ENCODE measurements around the gene SMARCA4.
"Not testable (repeated sequence)": the region's sequence is repeated elsewhere in the genome, so short reads cannot be mapped to it uniquely, and the experiment has no call there.

Gene SMARCA4

DNA sequence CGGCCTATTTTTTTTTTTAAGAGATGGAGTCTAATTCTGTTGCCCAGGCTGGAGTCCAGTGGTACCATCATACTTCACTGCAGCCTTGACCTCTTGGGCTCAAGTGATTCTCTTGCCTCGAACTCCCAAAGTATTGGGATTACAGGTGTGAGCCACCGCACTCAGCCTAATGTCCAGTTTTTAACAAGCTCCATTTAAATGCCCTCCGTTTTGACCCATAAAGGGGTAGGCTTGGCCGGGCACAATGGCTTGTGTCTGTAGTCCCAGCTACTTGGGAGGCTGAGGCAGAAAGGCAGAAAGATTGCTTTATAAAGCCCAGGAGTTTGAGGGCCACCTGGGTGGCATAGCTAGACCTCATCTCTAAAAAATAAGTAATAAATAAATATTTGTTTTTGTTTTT lies 140.2 kb downstream of the SMARCA4 start:
- no peak for DNase-seq (ENCODE audit: low read depth)

DNA sequence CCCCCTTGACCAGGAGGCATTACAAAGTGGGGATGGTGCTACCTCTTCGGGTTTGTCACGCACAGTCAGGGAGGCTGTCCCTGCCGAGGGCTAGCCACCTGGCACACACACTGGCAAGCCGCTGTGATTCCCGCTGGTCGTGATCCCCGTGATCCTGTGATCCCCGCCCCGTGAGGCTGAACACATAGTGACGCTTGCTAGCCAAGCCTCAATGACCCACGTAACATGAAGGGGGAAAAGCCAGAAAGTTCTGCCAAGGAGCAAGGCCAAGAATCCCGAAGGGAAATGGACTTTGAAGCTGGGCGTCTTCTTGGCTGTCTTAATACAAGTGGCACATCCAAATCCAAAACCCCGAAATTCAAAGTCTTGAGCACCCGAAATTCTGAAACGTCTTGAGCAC lies 142.1 kb downstream of the SMARCA4 start:
- DNase-seq (ENCODE audit: low read depth): no peak

DNA sequence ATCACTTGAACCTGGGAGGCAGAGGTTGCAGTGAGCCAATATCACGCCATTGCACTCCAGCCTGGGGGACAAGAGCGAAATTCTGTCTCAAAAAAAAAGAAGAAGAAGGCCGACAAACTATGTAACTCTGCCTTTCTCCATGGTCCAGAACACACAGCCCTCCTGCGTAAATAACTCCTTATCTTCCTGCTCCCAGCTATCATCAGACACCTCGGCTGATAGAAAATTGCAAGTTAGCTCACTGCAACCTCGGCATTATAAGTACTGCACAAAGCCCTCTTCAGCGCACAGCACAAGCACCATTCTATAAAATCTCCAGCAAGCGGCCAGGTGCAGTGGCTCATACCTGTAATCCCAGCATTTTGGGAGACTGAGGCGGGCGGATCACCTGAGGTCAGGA lies 142.8 kb downstream of the SMARCA4 start:
- not testable (repeated sequence) for DNase-seq (ENCODE audit: low read depth)

DNA sequence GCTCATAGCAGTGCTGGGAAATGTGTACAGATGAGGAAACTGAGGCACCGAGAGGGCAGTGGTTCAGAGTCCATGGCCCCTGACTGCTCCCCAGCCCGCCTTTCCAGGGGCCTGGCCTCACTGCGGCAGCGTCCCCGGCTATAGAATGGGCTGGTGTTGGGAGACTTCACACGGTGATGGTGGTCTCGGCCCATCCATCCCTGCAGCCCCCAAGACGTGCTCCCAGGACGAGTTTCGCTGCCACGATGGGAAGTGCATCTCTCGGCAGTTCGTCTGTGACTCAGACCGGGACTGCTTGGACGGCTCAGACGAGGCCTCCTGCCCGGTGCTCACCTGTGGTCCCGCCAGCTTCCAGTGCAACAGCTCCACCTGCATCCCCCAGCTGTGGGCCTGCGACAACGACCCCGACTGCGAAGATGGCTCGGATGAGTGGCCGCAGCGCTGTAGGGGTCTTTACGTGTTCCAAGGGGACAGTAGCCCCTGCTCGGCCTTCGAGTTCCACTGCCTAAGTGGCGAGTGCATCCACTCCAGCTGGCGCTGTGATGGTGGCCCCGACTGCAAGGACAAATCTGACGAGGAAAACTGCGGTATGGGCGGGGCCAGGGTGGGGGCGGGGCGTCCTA lies 144.3 kb downstream of the SMARCA4 start:
- no peak for DNase-seq (ENCODE audit: low read depth)

DNA sequence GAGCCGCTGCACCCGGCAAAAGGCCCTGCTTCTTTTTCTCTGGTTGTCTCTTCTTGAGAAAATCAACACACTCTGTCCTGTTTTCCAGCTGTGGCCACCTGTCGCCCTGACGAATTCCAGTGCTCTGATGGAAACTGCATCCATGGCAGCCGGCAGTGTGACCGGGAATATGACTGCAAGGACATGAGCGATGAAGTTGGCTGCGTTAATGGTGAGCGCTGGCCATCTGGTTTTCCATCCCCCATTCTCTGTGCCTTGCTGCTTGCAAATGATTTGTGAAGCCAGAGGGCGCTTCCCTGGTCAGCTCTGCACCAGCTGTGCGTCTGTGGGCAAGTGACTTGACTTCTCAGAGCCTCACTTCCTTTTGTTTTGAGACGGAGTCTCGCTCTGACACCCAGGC lies 145.6 kb downstream of the SMARCA4 start:
- DNase-seq (ENCODE audit: low read depth): no peak

DNA sequence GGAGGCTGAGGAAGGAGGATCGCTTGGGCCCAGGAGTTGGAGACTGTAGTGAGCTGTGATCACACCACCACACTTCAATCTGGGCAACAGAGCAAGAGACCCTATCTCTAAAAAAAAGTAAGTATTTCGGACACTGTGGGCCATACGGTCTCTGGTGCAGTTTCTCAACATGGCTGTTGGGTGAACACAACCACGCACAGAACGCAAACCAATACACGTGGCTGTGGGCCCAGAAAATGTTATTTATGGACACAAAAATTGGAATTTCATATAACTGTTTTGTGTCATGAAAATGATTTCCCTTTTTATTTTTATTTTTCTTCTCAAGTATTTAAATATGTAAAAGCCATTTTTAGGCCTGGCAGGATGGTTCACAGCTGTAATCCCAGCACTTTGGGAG lies 147.9 kb downstream of the SMARCA4 start:
- no peak for DNase-seq (ENCODE audit: low read depth)

DNA sequence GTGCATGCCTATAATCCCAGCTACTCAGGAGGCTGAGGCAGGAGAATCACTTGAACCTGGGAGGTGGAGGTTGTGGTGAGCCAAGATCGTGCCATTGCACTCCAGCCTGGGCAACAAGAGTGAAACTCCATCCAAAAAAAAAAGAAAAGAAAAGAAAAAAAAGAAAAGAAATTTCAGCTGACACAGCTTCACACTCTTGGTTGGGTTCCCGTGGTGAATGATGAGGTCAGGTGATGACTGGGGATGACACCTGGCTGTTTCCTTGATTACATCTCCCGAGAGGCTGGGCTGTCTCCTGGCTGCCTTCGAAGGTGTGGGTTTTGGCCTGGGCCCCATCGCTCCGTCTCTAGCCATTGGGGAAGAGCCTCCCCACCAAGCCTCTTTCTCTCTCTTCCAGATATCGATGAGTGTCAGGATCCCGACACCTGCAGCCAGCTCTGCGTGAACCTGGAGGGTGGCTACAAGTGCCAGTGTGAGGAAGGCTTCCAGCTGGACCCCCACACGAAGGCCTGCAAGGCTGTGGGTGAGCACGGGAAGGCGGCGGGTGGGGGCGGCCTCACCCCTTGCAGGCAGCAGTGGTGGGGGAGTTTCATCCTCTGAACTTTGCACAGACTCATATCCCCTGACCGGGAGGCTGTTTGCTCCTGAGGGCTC lies 150.4 kb downstream of the SMARCA4 start:
- no peak for DNase-seq (ENCODE audit: low read depth)

DNA sequence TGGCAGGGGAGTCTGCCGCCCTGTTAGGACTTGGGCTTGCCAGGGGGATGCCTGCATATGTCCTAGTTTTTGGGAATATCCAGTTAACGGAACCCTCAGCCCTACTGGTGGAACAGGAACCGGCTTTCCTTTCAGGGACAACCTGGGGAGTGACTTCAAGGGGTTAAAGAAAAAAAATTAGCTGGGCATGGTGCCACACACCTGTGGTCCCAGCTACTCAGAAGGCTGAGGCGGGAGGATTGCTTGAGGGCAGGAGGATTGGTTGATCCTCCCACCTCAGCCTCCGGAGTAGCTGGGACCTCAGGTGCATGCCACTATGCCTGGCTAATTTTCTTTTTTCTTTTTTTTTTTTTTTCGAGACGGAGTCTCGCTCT lies 150.9 kb downstream of the SMARCA4 start:
- DNase-seq (ENCODE audit: low read depth): no peak

All from activated T-cell treated with anti-CD3 and anti-CD28 coated beads for 24 hours (primary cell).